ENCODE measurements around the gene STX8. TPM values are rescaled to one million over a fixed set of nuclear protein-coding genes. Genes with fewer than 3 reads are reported as not detected.

STX8 gene
- polyA plus RNA-seq, 1 of the 3 experiments (the other 2 are of a cell fraction) = 51.3 TPM

DNA sequence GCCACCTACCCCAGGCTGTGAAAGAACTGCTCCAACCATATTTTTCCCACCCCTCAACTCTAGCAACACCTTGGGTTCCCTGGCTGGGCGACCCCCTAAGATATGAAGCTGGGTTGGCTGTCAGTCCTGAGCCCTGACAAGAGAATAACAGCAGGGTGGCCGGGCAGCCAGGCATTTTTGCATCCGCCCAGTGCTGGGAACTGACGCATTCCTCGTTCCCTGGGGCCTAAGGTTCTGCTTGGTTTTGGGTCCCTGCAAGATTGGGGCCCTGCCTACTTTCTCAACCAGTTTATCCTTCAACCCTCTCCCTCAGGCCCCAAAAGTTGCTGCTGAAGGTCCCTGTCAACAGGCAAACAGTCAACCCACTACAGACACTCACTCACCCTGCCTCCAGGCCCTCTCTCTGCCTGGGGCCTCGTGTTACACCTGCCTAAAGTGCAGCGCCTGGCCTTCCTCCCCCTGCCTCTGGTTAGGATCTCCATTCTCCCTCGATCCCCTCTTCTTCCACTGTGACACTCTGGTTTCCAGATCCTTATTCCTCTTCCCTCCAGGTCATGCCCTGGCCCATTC lies 151.5 kb downstream of the STX8 start:
- no peak for TF ChIP-seq NRF1 (IDR thresholded peaks at IDR 0.05; ENCODE audit: low read depth, low read length)
- TF ChIP-seq RXRA (IDR thresholded peaks at IDR 0.05; ENCODE audit: borderline replicate concordance, low read depth) = no peak
- no peaks in the 10 kb centered on the region for H3K36me3 ChIP-seq (replicated peaks in 1 of 2; ENCODE audit: control insufficient read depth in 1 of 2, insufficient read depth in 2 of 2, low read length in 1 of 2)
- WGBS (ENCODE audit: low lambda C conversion rate) = 80% methylated on average over 6 of the region's 8 CpGs
- POLR2A ChIA-PET = no interaction called here
- no peak for DNase-seq
- no peak overlapping the region for H3K9ac ChIP-seq
- H4K20me1 ChIP-seq (ENCODE audit: insufficient read depth) = no peaks in the 10 kb centered on the region
- H3K79me2 ChIP-seq (ENCODE audit: insufficient read depth) = no peaks in the 10 kb centered on the region
- CTCF ChIA-PET = interaction anchor here (1.5 kb wide), 1 partner anchor 11 kb away, joined by 3 read pairs; no protein-coding TSS in a partner anchor
- H3K9me2 ChIP-seq = no peaks in the 10 kb centered on the region
- peaks cover 0 to 3% of the 10 kb centered on the region in 2 experiments; a peak in 1 of 4 replicates for H3K4me1 ChIP-seq (ENCODE audit: control insufficient read depth in 1 of 2, insufficient read depth in 2 of 2, low read depth in 1 of 2, low read length in 1 of 2)
- H2AFZ ChIP-seq (ENCODE audit: low read depth) = no peak overlapping the region
- no peak overlapping the region for H3K4me2 ChIP-seq
- H3K27me3 ChIP-seq (ENCODE audit: insufficient read depth) = no peaks in the 10 kb centered on the region
- no peaks in the 10 kb centered on the region for H3F3A ChIP-seq (replicated peaks; ENCODE audit: insufficient read depth)
- H3K27ac ChIP-seq (ENCODE audit: low read depth in 2 of 2, low read length in 1 of 2) = no peak overlapping the region
- no peaks in the 10 kb centered on the region for H3K9me3 ChIP-seq
- H3K4me3 ChIP-seq (ENCODE audit: low read depth in 2 of 2, low read length in 1 of 2) = no peak overlapping the region

DNA sequence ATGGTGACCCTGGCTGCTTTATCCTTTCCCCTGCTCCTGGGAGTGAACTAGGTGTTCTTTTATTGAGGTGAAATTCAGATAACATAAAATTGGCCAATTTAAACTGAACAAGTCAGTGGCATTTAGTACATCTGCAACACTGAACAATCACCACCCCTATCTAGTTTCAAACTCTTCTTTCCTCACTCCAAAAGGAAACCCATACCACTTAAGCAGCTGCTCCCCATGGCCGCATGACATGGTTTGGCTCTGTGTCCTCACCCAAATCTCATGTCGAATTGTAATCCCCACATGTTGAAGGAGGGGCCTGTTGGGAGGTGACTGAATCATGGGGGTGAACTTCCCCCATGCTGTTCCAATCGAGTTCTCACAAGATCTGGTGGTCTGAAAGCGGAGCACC lies 154.1 kb downstream of the STX8 start:
- no peak overlapping the region for H3K4me2 ChIP-seq
- H3K27me3 ChIP-seq (ENCODE audit: insufficient read depth) = no peaks in the 10 kb centered on the region
- H4K20me1 ChIP-seq (ENCODE audit: insufficient read depth) = no peaks in the 10 kb centered on the region
- H3K9ac ChIP-seq = no peak overlapping the region
- no peaks in the 10 kb centered on the region for H3K9me3 ChIP-seq
- no peaks in the 10 kb centered on the region for H3K79me2 ChIP-seq (ENCODE audit: insufficient read depth)
- H2AFZ ChIP-seq (ENCODE audit: low read depth) = no peak overlapping the region
- H3F3A ChIP-seq (replicated peaks; ENCODE audit: insufficient read depth) = no peaks in the 10 kb centered on the region
- no peak overlapping the region for H3K4me3 ChIP-seq (ENCODE audit: low read depth in 2 of 2, low read length in 1 of 2)
- H3K9me2 ChIP-seq = no peaks in the 10 kb centered on the region
- TF ChIP-seq EP300 (IDR thresholded peaks at IDR 0.05; ENCODE audit: borderline replicate concordance in 1 of 2, low read depth in 1 of 2, low read length in 1 of 2) = no peak
- H3K36me3 ChIP-seq (replicated peaks in 1 of 2; ENCODE audit: control insufficient read depth in 1 of 2, insufficient read depth in 2 of 2, low read length in 1 of 2) = no peaks in the 10 kb centered on the region
- H3K4me1 ChIP-seq (ENCODE audit: control insufficient read depth in 1 of 2, insufficient read depth in 2 of 2, low read depth in 1 of 2, low read length in 1 of 2) = no peaks in the 10 kb centered on the region; a peak in 1 of 4 replicates
- ChIA-PET POLR2A (no interaction called here), CTCF (no interaction called here)
- H3K27ac ChIP-seq (ENCODE audit: low read depth in 2 of 2, low read length in 1 of 2) = no peak overlapping the region
- no peak for DNase-seq
- WGBS (ENCODE audit: low lambda C conversion rate) = 80% methylated on average over 4 of the region's 4 CpGs

DNA sequence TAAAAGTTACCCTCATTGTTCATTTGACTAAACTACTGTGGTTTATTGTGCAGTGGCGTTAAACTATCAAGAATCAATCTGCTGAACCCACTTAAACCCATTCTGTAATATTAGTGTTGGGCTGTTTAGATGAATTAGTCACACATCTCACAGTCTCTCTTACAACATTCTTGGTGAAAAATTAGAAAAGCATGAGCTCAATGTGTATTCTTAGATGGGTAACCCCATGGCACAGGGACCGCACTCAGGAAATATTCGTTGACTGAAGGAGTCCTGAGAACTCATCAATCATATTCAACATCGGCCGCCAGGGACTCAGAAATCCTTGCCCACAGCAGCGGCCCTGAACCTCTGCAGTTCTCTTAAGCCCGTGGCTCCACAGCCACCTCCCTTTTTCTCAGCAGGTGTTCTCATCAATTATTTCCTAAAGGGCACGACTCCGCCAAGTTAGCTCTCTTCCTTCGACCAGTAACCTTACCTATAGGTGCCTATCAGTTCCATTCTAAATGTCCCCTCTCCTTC lies 155.6 kb downstream of the STX8 start:
- Histone ChIP-seq H3K9me2 (no peaks in the 10 kb centered on the region), H3K4me3 (ENCODE audit: low read depth in 2 of 2, low read length in 1 of 2) (no peak overlapping the region), H3K27me3 (ENCODE audit: insufficient read depth) (no peaks in the 10 kb centered on the region), H3K4me1 (ENCODE audit: control insufficient read depth in 1 of 2, insufficient read depth in 2 of 2, low read depth in 1 of 2, low read length in 1 of 2) (no peaks in the 10 kb centered on the region; a peak in 1 of 4 replicates), H3K27ac (ENCODE audit: low read depth in 2 of 2, low read length in 1 of 2) (no peak overlapping the region), H3F3A (replicated peaks; ENCODE audit: insufficient read depth) (no peaks in the 10 kb centered on the region), H3K36me3 (replicated peaks in 1 of 2; ENCODE audit: control insufficient read depth in 1 of 2, insufficient read depth in 2 of 2, low read length in 1 of 2) (no peaks in the 10 kb centered on the region), H2AFZ (ENCODE audit: low read depth) (no peak overlapping the region), H3K9ac (no peak overlapping the region), H3K9me3 (no peaks in the 10 kb centered on the region), H3K79me2 (ENCODE audit: insufficient read depth) (no peaks in the 10 kb centered on the region), H3K4me2 (no peak overlapping the region), H4K20me1 (ENCODE audit: insufficient read depth) (no peaks in the 10 kb centered on the region)
- no peak for DNase-seq
- ChIA-PET POLR2A (no interaction called here), CTCF (interaction anchor here (0.8 kb wide), 1 partner anchor 16 kb away, joined by 3 read pairs; no protein-coding TSS in a partner anchor)
- WGBS (ENCODE audit: low lambda C conversion rate) = 85% methylated on average over 10 of the region's 10 CpGs
- TF ChIP-seq, protein P1, sequence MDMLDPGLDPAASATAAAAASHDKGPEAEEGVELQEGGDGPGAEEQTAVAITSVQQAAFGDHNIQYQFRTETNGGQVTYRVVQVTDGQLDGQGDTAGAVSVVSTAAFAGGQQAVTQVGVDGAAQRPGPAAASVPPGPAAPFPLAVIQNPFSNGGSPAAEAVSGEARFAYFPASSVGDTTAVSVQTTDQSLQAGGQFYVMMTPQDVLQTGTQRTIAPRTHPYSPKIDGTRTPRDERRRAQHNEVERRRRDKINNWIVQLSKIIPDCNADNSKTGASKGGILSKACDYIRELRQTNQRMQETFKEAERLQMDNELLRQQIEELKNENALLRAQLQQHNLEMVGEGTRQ (IDR thresholded peaks at IDR 0.05; ENCODE audit: borderline replicate concordance, low read depth, low read length) = no peak
- TF ChIP-seq, protein P2, sequence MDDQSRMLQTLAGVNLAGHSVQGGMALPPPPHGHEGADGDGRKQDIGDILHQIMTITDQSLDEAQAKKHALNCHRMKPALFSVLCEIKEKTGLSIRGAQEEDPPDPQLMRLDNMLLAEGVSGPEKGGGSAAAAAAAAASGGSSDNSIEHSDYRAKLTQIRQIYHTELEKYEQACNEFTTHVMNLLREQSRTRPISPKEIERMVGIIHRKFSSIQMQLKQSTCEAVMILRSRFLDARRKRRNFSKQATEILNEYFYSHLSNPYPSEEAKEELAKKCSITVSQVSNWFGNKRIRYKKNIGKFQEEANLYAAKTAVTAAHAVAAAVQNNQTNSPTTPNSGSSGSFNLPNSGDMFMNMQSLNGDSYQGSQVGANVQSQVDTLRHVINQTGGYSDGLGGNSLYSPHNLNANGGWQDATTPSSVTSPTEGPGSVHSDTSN (IDR thresholded peaks at IDR 0.05) = no peak
- TF ChIP-seq SMC3 (IDR thresholded peaks at IDR 0.05; ENCODE audit: low read depth, low read length) (no peak), NFIC (IDR thresholded peaks at IDR 0.05; ENCODE audit: borderline replicate concordance) (no peak), ELF1 (IDR thresholded peaks at IDR 0.05) (no peak), TCF12 (IDR thresholded peaks at IDR 0.05) (no peak), RAD21 (IDR thresholded peaks at IDR 0.05; ENCODE audit: low read length) (no peak), FOXJ3 (CRISPR knock-in tag; IDR thresholded peaks at IDR 0.05) (no peak), FOSL2 (IDR thresholded peaks at IDR 0.05; ENCODE audit: borderline replicate concordance, low read depth) (no peak), RXRA (IDR thresholded peaks at IDR 0.05; ENCODE audit: borderline replicate concordance, low read depth) (no peak), MEF2A (IDR thresholded peaks at IDR 0.05; ENCODE audit: borderline replicate concordance, low read depth) (no peak), RCOR1 (IDR thresholded peaks at IDR 0.05; ENCODE audit: low read length) (no peak)
- TF ChIP-seq, protein P3, sequence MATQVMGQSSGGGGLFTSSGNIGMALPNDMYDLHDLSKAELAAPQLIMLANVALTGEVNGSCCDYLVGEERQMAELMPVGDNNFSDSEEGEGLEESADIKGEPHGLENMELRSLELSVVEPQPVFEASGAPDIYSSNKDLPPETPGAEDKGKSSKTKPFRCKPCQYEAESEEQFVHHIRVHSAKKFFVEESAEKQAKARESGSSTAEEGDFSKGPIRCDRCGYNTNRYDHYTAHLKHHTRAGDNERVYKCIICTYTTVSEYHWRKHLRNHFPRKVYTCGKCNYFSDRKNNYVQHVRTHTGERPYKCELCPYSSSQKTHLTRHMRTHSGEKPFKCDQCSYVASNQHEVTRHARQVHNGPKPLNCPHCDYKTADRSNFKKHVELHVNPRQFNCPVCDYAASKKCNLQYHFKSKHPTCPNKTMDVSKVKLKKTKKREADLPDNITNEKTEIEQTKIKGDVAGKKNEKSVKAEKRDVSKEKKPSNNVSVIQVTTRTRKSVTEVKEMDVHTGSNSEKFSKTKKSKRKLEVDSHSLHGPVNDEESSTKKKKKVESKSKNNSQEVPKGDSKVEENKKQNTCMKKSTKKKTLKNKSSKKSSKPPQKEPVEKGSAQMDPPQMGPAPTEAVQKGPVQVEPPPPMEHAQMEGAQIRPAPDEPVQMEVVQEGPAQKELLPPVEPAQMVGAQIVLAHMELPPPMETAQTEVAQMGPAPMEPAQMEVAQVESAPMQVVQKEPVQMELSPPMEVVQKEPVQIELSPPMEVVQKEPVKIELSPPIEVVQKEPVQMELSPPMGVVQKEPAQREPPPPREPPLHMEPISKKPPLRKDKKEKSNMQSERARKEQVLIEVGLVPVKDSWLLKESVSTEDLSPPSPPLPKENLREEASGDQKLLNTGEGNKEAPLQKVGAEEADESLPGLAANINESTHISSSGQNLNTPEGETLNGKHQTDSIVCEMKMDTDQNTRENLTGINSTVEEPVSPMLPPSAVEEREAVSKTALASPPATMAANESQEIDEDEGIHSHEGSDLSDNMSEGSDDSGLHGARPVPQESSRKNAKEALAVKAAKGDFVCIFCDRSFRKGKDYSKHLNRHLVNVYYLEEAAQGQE (IDR thresholded peaks at IDR 0.05; ENCODE audit: low read depth, low read length) = no peak

Data from SK-N-SH (cell line).